GM11168 (cell line): ENCODE results near the gene BDH1.

Source experiments
- in situ Hi-C: fragments of 300-500 bp; cut with MboI; formaldehyde crosslinking; loops from one replicate; pipeline ENCODE4 v1.12.0; 2022; ENCODE audit warnings: low sequenced_read_pairs; ENCODE audit not compliant: unreplicated experiment

BDH1 gene

DNA sequence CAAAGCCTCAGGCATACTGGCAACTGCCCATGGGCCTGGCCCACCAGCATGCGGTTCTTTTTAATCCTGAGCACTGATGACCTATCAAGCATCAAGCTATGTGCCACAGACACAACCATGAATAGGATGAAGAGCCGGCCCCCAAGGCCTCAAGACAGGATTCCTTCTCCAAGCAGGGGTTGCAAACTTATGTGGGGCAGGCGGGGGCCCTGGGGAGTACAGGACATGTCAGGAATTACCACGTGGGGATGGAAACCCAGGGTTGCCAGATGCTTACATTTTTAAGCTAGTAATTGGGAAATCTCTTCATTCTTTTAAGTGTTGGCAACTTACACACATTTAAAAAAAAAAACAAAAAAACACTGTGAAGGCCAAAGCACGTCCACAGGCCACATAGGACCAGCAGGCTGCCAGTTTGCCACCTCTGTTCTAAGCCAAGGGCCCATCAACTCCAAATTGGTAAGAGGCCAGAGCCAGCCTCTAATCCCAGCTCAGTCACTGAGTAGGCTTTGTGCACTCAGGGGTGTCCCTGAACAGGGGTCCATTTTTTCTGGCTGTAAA, 32.8 kb downstream of the BDH1 start:
- in situ Hi-C loops, result loop anchor here (25.0 kb wide), 1 partner anchor 536 kb away; no protein-coding TSS in a partner anchor

DNA sequence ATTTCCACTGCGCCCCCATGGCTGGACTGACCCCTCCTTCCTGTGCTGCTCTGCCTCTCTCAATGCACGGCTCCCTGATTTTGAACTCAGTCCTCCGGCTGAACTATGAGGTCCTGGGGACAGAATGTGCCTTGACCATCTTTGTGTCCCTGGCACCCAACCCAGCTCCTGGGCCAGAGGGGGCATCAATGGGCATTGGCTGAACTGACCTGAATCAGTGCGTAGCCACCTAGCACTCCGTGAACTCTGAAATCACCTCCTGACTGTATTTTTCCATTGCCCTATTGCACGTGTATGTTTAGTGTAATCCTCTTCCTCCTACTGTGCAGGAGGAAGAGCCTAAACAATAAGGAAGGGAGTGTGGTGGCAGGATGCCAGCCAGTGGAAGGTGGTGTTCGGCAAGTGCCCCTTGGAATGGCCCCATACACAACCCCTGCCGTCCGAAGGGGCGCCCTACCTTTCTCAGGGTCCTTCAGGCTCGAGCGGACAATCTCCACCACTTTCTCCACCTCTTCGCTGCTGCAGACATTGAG, 33.5 kb downstream of the BDH1 start:
- in situ Hi-C loops, result loop anchor here (25.0 kb wide), 1 partner anchor 535 kb away; no protein-coding TSS in a partner anchor

DNA sequence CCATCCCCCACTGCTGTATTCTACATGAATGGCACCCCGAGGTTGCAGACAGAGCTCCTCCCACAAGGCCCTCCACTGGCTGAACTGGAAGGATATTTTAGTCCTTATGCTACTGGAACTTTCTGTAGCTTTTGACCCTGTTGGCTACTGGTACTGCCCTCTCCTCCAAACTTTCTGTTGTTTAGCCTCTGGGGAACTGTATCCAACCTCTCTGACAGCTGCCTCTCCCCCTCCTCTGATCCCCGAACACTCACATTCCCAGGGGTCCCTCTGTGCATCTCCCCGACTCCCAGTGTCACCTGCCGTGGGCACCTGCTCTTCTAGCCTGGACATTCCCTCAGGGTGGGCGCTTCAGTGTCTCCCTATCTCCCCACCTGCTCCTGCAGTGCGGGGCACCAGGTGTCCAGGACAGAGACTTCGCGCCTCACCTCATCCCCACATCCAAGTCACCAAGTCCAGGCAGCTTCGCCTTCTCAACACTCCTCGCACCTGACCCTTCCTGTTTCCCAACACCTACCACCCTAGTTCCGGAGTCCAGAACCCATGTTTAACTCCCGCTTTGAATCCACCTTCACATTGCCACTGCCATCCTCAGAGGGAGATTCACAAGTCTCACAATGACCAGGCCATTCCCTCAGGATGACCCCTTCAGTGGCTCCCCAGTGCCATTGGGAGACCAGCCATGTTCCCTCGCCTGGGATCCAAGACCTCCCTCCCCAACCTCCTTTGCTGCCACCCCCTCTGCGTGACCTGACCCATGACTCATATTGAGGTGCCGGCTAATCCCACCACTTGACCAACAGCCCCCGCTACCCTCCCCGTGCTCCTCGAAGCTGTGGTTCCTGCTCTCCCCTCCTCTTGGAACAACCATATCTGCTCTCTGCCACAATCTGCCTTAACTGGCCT, 34.2 kb downstream of the BDH1 start:
- in situ Hi-C loops, result loop anchor here (25.0 kb wide), 1 partner anchor 534 kb away; no protein-coding TSS in a partner anchor

DNA sequence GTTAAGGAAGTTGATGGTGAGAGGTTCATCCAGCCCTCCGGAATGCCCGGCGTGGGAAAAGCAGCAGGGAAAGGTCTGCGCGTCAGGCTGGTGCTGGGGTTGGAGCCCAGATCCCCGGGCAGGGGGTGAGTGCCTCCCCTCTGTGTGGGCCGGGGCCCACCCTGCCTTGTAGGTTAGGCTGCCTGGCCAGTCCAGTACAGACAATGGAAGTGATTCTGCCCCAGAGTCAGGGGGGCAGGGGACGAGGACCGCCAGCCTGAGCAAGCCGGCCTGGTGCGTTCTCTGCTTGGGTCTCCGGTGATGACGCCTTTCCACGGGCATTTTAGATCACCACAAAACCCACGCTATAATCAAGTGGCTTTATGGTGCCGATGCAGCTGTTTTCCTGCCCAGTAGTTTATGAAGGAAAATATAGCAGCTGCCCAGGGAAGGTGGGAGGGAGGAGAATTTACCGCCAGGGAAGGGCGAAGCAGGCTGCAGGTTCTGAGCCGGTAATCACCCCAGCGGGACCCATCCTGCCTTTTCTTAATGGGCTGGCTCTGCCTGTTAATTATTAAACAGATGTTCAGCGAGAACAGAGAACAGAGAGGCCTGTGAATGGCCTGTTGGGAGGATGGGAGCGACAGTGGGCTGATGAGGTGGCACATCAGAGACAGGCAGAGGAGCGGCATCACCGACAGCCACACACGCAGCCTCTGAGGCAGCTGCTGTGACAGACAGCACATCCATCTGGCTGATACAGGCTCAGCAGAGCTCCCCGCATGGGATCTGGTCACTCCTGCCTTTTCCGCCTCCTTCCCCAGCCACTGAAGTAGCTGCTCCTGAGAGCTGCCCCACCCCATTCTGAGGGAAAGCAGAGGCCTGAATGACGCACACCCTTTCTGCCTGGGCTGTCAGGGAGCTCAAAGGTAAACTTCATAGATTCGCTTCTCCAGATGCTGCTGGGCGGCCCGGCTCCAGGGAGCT, 35.2 kb downstream of the BDH1 start:
- in situ Hi-C loops, result loop anchor here (25.0 kb wide), 1 partner anchor 533 kb away; no protein-coding TSS in a partner anchor

DNA sequence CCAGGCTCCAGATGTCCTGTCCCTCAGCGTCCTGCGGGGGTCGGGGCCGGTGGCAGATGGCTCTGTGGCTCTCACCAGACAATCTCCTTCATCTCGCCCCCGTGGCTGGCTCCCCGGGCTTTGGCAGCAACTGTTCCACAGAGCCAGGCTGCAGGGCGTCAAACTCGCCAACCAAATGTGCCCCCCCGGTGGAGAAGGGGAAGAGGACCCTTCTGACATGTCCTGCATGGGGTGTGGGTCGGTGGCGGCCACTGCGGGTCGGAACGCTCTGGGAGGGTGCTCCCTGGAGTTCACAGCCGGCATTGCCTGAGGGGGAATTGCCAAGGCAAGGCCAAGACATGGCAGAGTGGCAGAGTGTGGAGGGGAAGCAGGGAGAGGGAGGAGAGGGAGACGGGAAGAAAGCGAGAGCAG, 36.0 kb downstream of the BDH1 start:
- in situ Hi-C loops, result loop anchor here (25.0 kb wide), 1 partner anchor 533 kb away; no protein-coding TSS in a partner anchor

DNA sequence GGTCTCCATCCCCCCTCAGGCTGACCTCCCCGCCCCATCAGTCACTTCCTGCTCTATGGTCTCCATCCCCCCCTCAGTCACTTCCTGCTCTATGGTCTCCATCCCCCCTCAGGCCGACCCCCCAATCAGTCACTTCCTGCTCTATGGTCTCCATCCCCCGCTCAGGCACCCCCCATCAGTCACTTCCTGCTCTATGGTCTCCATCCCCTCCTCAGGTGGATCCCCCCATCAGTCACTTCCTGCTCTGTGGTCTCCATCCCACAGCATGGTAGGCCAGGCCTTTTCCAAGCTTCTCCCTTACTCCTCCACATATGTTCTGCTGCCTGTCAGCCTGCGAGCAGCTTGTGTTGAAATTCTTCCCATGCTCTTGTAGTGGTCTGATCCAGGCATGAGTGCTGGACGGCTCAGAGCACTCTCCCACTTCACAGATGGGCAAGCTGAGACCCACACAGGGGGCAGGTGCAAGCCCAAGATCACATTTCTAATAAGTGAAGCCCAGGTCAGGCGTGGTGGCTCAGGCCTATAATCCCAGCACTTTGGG, 36.8 kb downstream of the BDH1 start:
- in situ Hi-C loops, result loop anchor here (25.0 kb wide), 1 partner anchor 532 kb away; no protein-coding TSS in a partner anchor

DNA sequence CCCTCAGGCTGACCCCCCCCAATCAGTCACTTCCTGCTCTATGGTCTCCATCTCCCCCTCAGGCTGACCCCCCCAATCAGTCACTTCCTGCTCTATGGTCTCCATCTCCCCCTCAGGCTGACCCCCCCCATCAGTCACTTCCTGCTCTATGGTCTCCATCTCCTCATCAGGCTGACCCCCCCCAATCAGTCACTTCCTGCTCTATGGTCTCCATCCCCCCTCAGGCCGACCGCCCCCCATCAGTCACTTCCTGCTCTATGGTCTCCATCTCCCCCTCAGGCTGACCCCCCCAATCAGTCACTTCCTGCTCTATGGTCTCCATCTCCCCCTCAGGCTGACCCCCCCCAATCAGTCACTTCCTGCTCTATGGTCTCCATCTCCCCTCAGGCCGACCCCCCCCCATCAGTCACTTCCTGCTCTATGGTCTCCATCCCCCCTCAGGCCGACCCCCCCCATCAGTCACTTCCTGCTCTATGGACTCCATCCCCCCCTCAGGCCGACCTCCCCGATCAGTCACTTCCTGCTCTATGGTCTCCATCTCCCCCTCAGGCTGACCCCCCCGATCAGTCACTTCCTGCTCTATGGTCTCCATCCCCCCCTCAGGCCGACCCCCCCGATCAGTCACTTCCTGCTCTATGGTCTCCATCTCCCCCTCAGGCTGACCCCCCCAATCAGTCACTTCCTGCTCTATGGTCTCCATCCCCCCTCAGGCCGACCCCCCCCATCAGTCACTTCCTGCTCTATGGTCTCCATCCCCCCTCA, 37.7 kb downstream of the BDH1 start:
- in situ Hi-C loops, result loop anchor here (25.0 kb wide), 1 partner anchor 531 kb away; no protein-coding TSS in a partner anchor

DNA sequence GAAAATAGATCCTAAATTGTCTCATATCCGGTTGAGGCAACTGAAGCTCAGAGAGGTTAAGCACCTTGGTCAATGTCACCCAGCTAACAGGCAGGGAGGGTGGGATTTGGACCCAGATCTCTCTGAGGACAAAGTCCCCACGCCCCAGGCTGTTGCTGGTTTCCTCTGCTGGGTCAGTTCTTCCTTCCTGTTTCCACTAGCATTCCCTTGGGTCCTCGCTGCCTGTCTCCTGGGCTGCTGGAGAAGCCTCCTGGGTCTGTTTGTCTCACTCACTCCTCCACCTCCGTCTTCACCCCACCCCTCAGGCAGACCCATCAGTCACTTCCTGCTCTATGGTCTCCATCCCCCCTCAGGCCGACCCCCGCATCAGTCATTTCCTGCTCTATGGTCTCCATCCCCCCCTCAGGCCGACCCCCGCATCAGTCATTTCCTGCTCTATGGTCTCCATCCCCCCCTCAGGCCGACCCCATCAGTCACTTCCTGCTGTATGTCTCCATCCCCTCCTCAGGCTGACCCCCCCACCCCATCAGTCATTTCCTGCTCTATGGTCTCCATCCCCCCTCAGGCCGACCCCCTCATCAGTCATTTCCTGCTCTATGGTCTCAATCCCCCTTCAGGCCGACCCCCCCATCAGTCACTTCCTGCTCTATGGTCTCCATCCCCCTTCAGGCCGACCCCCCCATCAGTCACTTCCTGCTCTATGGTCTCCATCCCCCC, 38.7 kb downstream of the BDH1 start:
- in situ Hi-C loops, result loop anchor here (25.0 kb wide), 1 partner anchor 530 kb away; no protein-coding TSS in a partner anchor

DNA sequence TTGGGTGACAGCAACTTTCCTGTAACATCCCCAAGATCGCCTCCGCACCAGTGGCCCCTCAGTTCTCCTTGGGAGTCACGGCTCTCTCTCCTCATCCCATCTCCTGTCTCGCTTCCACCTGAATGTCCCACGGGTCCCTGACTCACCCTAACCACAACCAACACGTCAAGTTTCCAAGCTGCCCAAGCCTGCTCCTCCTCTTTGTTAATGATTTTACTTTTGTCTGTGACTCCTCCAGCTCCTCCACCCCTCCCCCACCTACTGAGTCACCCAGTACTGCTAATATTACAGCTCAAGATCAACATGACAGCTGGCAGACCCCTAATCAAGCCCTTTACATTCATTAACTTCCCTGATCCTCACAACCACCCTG, 39.3 kb downstream of the BDH1 start:
- in situ Hi-C loops, result loop anchor here (25.0 kb wide), 1 partner anchor 529 kb away; no protein-coding TSS in a partner anchor

DNA sequence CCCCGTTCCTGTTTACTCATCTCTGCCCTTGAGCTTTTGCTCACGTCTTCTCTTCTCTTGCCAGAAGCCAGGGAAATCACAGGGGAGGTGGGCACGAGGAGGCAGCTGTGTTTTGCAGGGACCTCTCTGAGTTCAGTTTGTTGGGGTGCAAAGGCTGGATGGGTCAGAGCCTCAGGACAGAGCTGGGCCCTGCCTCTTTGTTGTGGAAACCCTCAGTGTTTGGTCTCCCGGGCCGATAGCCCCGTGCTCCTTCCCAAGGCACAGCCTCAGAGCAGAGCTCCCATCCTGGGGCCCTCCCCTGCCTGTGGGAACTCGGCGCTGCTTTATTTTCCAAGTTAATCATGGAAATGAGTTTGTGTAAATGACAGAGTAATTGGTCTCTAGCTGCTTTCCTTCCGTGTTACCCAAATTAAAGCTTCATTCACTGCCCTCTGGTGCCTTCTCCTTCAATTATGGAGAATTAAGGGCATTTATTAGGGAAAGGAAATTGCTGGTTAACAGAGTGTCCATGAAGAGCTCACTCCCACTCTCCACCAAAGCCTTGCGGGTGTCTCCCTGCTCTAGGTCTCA, 40.9 kb downstream of the BDH1 start:
- in situ Hi-C loops, result loop anchor here (25.0 kb wide), 1 partner anchor 528 kb away; no protein-coding TSS in a partner anchor

DNA sequence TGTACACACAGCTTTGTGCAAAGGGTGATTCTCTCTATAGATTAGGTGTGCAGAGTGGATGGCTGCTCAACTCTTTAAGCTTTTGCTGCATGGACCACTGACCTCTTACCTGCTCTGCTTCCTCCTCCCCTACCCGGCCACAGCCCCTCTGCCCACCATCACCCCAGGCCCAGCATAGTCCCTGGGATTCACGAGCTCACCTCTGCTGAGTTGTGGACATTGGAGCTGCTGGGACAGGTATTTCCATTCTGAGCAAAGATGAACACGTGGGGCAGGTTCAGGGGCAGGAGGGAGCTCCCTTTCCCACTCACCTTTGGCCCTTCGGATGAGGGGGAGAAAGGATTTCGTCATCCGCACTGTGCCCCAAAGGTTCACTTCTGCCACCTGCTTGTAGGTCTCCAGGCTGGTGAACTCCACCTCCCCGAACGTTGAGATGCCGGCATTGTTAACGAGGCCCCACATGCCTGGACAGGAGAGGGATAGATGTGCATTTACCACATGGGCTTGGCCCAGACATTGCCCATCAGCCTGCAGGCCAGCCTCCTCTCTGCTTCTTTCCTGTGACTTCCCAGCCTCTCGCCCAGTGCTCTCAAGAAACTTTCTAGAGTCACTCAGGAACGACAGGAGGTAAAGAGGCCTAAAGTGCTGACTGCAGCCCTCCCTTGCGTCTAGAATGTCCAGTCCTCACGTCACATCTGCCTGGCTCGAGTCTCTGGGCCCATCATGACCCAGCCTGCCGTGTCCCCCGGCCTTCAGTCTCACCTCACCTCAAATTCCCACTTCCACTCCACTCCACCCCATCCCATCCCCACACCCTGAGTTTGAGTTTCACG, 41.6 kb downstream of the BDH1 start:
- in situ Hi-C loops, result loop anchor here (25.0 kb wide), 1 partner anchor 527 kb away; no protein-coding TSS in a partner anchor

DNA sequence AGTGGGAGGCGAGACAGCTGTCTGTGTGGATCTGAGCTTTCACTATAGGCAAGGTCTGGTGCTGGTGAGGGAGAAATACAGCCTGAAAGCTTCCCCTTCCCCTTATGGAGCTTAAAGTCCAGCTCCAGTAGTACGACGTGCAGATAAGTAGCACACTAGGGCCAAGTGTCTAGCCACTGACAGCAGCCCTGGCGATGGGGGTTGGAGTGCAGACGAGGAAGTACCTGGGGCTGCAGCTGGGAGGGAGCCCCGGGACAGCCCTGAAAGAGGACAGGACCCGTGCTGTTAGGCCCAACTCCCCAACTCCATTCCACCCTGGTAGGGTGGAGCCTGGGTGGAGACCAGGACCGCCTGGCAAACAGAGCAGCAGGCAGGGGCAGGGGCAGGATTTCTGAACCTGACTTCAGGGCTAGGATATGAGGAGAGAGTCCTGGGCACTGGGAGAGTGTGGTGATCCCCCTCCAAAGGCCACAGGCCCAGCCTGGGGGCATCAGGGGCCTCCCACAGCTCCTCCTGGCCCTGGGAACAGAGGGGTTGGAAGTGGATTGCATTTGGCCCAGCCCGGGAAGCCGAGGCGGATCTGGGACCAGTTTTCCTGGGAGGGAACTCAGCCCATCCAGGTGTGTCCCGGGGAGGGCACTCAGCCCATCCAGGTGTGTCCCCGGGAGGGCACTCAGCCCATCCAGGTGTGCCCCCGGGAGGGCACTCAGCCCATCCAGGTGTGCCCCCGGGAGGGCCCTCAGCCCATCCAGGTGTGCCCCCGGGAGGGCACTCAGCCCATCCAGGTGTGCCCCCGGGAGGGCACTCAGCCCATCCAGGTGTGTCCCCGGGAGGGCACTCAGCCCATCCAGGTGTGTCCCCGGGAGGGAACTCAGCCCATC, 42.8 kb downstream of the BDH1 start:
- in situ Hi-C loops, result loop anchor here (25.0 kb wide), 1 partner anchor 526 kb away; no protein-coding TSS in a partner anchor

DNA sequence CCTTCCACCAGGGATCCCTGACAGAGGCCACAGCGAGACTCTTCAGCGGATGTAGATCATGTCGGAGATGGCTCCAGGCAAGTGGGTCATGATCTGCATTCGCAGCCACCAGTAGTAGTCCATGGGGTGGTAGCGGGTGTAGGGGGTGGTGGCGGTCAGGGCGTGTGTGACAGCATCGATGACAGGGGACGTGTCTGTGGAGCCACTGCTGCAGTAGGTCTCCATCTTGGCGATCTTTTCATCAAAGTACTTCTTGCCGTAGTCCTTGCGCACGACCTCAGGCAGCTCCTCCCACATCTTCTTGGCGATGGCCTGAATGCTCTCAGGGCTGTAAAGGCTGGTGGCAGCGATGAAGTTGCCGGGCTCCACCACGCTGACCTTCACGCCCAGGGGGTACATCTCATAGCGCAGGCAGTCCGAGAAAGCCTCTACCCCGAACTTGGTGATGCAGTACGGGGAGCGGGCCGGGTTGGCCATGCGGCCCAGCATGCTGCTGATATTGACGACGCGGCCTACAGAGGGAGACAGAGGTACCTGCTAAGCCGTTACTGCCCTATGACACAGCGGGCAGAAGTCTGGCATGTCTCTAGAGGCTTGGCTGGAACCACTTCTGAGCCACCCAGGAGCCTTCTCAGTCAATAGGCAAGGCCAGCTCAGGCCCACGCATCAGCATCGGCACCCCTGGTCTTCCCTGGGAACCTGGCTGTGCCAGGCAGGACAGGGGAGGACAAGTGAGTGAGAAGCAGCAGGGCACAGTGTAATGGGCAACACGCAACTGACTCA, 43.7 kb downstream of the BDH1 start:
- in situ Hi-C loops, result loop anchor here (25.0 kb wide), 1 partner anchor 525 kb away; no protein-coding TSS in a partner anchor

DNA sequence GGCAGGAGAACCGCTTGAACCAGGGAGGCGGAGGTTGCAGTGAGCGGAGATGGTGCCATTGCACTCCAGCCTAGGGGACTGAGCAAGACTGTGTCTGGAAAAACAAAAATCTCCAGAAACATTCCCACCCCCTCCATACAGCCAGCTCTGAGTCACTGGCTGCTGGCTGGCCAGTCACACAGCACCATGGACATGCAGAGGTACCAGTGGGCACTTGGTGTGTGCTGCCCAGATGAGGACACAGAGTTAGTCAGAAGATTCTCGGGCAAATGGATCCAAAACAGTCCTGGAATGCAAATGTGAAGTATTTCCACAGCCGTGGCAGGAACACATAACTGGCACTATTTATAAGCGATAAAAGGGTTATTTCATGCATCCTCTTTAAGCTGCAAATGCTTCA, 44.6 kb downstream of the BDH1 start:
- in situ Hi-C loops, result loop anchor here (25.0 kb wide), 1 partner anchor 524 kb away; no protein-coding TSS in a partner anchor

DNA sequence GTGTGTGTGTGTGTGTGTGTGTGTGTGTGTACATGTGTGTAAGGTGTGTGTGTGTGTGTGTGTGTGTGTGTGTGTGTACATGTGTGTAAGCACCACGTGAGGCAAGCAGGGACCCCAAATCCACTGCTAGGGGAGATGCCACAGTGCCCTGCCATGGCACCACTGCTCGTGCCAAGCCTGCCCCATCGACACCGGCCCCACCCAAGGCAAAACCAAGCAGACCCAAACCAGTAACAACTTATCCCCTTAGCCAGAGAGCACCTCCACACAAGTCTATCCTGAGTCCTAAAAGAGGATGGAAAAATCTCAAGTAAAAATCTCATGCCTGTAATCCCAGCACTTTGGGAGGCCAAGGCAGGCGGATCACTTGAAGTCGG, 45.1 kb downstream of the BDH1 start:
- in situ Hi-C loops, result loop anchor here (25.0 kb wide), 1 partner anchor 523 kb away; no protein-coding TSS in a partner anchor
